Measurements from ENCODE around the gene PXMP4. TPM values are rescaled to one million over a fixed set of nuclear protein-coding genes. Genes with fewer than 3 reads are reported as not detected.

The PXMP4 gene
- total RNA-seq, 1 experiment from 2014 or later, result 3.3 TPM

GRCh38 chr20:33674294-33675135 is 45.6 kb downstream of the PXMP4 start, which contains the start of gene NECAB3 (continued):
- no peak for TF ChIP-seq HMGXB4 (CRISPR knock-in tag; IDR thresholded peaks at IDR 0.05)
- TF ChIP-seq, protein P1, sequence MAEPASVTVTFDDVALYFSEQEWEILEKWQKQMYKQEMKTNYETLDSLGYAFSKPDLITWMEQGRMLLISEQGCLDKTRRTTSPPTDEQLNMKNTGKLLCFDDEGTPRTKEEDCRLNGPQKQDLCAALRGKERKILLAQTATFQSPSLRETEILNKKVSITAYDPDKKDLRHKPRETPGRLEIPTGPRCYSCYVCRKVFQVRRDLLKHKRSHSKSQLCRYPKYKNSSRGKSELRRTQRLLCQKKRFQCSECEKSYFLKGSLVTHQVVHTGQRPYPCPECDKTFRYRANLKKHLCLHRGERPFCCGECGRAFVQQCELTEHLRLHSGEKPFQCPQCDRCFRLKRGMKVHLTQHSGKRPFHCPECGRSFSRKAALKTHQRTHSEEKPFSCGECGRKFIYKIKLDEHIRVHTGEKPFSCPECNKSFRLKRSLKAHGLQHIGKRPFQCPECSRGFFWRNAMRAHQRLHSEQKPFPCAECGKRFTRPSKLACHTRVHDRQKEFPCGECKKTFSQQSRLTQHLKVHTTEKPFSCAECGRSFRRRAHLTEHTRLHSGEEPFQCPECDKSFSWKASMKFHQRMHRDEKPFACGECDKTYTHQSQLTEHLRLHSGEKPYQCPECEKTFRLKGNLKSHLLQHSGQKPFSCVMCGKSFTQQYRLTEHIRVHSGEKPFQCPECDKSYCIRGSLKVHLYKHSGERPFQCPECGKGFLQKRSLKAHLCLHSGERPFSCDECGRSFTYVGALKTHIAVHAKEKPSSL (CRISPR knock-in tag; conservative IDR thresholded peaks at IDR 0.05), result no peak
- TF ChIP-seq USF1 (CRISPR knock-in tag; IDR thresholded peaks at IDR 0.05), result no peak
- no peak for TF ChIP-seq TP53 (CRISPR knock-in tag; IDR thresholded peaks at IDR 0.05)
- no peak for TF ChIP-seq ZSCAN18 (CRISPR knock-in tag; IDR thresholded peaks at IDR 0.05)
- TF ChIP-seq NR1H2 (CRISPR knock-in tag; IDR thresholded peaks at IDR 0.05), result no peak
- no peak for TF ChIP-seq ZNF232 (CRISPR knock-in tag; IDR thresholded peaks at IDR 0.05)
- TF ChIP-seq GRHL2 (CRISPR knock-in tag; IDR thresholded peaks at IDR 0.05; ENCODE audit: insufficient replicate concordance, severe bottlenecking), result no peak
- TF ChIP-seq AR (CRISPR knock-in tag; IDR thresholded peaks at IDR 0.05), result no peak
- TF ChIP-seq FOXJ3 (CRISPR knock-in tag; IDR thresholded peaks at IDR 0.05; ENCODE audit: borderline replicate concordance), result no peak
- no peak for TF ChIP-seq MXD4 (CRISPR knock-in tag; IDR thresholded peaks at IDR 0.05; ENCODE audit: borderline replicate concordance)
- no peak for TF ChIP-seq SOX15 (CRISPR knock-in tag; IDR thresholded peaks at IDR 0.05)
- no peak for TF ChIP-seq JUN (CRISPR knock-in tag; IDR thresholded peaks at IDR 0.05)
- TF ChIP-seq, protein P2, sequence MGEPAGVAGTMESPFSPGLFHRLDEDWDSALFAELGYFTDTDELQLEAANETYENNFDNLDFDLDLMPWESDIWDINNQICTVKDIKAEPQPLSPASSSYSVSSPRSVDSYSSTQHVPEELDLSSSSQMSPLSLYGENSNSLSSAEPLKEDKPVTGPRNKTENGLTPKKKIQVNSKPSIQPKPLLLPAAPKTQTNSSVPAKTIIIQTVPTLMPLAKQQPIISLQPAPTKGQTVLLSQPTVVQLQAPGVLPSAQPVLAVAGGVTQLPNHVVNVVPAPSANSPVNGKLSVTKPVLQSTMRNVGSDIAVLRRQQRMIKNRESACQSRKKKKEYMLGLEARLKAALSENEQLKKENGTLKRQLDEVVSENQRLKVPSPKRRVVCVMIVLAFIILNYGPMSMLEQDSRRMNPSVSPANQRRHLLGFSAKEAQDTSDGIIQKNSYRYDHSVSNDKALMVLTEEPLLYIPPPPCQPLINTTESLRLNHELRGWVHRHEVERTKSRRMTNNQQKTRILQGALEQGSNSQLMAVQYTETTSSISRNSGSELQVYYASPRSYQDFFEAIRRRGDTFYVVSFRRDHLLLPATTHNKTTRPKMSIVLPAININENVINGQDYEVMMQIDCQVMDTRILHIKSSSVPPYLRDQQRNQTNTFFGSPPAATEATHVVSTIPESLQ (CRISPR knock-in tag; IDR thresholded peaks at IDR 0.05), result no peak
- TF ChIP-seq NFE2L1 (CRISPR knock-in tag; IDR thresholded peaks at IDR 0.05), result no peak
- no peak for TF ChIP-seq PREB (CRISPR knock-in tag; IDR thresholded peaks at IDR 0.05; ENCODE audit: borderline replicate concordance)
- no peak for TF ChIP-seq FOXP1 (CRISPR knock-in tag; IDR thresholded peaks at IDR 0.05; ENCODE audit: borderline replicate concordance)
- TF ChIP-seq NR2C2 (CRISPR knock-in tag; IDR thresholded peaks at IDR 0.05), result no peak
- TF ChIP-seq FOXP4 (CRISPR knock-in tag; IDR thresholded peaks at IDR 0.05), result no peak
- peak; percentile 8; the same call in 1 of the 2 replicates for TF ChIP-seq PRRX2 (CRISPR knock-in tag; IDR thresholded peaks at IDR 0.05)
- no peak for TF ChIP-seq SMAD3 (CRISPR knock-in tag; IDR thresholded peaks at IDR 0.05; ENCODE audit: borderline replicate concordance)

All from WTC11 (cell line).